ENCODE data around the gene FABP7.
"Not testable (repeated sequence)": the region's sequence is repeated elsewhere in the genome, so short reads cannot be mapped to it uniquely, and the experiment has no call there.

DNA sequence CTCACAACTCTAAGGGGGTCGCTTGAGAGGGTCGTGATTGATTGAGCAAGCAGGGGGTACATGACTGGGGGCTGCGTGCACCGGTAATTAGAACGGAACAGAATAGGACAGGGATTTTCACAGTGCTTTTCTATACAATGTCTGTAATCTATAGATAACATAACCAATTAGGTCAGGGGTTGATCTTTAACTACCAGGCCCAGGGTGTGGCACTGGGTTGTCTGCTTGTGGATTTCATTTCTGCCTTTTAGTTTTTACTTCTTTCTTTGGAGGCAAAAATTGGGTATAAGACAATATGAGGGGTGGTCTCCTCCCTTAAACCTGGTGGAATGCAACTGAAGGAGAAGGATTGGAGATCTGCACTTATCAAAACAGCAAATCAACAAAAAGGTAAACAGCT is 30.6 kb upstream of the FABP7 start:
- TF ChIP-seq POLR2A, TAF1, POU2F2, POLR2AphosphoS5, SPI1 (IDR thresholded peaks at IDR 0.05; ENCODE audit: low read depth, low read length): not testable (repeated sequence)

Data from GM12891 (cell line).